Esophagus muscularis mucosa (tissue), 3 donors: ENCODE measurements around the gene VAMP1.
"Not testable (repeated sequence)": the region's sequence is repeated elsewhere in the genome, so short reads cannot be mapped to it uniquely, and the experiment has no call there.

Experiments
- POLR2A ChIP-seq: fragments of 450-650 bp; IDR thresholded peaks from one replicate; pipeline ENCODE4 v1.6.1; 2017; ENCODE audit warnings: antibody characterized with exemption, moderate library complexity, mild to moderate bottlenecking, low read depth
- POLR2AphosphoS5 ChIP-seq, 2 donors: sonication (generic); formaldehyde crosslinking; IDR thresholded peaks; one replicate each; pipeline ENCODE4 v1.6.1; 2017; ENCODE audit warnings: antibody characterized with exemption in 2 of 2
- TF ChIP-seq, protein P1 (sequence below), 3 experiments: fragments of 200-600 bp in 2 of 3; fragments of 450-650 bp in 1 of 3; sonication (generic) in 2 of 3; IDR thresholded peaks; one replicate each; pipeline ENCODE4 v1.5.1; 2017 to 2019; ENCODE audit warnings: antibody characterized with exemption in 3 of 3, mild to moderate bottlenecking in 2 of 3, moderate library complexity in 1 of 3

DNA sequence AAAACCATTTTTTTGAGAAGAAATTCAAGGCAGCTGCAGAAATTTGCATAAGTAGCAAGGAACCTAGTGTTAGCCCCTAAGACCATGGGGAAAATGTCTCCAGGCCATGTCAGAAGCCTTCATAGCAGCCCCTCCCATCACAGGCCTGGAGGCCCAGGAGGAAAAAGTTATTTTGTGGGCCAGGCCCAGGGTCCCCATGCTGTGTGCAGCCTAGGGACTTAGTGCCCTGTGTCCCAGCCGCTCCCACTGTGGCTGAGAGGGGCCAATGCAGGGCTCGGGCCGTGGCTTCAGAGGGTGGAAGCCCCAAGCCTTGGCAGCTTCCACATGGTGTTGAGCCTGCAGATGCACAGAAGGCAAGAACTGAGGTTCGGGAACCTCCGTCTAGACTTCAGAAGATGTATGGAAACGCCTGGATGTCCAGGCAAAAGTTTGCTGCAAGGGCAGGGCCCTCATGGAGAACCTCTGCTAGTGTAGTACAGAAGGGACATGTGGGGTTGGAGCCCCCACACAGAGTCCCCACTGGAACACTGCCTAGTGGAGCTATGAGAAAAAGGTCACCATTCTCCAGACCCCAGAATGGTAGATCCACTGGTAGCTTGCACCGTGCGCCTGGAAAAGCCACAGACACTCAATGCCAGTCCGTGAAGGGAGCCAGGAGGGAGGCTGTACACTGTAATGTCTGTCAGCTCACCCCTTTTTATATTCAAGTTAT, 2.8 kb downstream of the VAMP1 start:
- TF ChIP-seq, protein P1, sequence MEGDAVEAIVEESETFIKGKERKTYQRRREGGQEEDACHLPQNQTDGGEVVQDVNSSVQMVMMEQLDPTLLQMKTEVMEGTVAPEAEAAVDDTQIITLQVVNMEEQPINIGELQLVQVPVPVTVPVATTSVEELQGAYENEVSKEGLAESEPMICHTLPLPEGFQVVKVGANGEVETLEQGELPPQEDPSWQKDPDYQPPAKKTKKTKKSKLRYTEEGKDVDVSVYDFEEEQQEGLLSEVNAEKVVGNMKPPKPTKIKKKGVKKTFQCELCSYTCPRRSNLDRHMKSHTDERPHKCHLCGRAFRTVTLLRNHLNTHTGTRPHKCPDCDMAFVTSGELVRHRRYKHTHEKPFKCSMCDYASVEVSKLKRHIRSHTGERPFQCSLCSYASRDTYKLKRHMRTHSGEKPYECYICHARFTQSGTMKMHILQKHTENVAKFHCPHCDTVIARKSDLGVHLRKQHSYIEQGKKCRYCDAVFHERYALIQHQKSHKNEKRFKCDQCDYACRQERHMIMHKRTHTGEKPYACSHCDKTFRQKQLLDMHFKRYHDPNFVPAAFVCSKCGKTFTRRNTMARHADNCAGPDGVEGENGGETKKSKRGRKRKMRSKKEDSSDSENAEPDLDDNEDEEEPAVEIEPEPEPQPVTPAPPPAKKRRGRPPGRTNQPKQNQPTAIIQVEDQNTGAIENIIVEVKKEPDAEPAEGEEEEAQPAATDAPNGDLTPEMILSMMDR (IDR thresholded peaks at IDR 0.05), result not testable (repeated sequence)
- TF ChIP-seq POLR2AphosphoS5 (IDR thresholded peaks at IDR 0.05); POLR2A: not testable (repeated sequence)
